ENCODE measurements around the gene PDZD2.
"Not testable (repeated sequence)": the region's sequence is repeated elsewhere in the genome, so short reads cannot be mapped to it uniquely, and the experiment has no call there.

Gene PDZD2

DNA sequence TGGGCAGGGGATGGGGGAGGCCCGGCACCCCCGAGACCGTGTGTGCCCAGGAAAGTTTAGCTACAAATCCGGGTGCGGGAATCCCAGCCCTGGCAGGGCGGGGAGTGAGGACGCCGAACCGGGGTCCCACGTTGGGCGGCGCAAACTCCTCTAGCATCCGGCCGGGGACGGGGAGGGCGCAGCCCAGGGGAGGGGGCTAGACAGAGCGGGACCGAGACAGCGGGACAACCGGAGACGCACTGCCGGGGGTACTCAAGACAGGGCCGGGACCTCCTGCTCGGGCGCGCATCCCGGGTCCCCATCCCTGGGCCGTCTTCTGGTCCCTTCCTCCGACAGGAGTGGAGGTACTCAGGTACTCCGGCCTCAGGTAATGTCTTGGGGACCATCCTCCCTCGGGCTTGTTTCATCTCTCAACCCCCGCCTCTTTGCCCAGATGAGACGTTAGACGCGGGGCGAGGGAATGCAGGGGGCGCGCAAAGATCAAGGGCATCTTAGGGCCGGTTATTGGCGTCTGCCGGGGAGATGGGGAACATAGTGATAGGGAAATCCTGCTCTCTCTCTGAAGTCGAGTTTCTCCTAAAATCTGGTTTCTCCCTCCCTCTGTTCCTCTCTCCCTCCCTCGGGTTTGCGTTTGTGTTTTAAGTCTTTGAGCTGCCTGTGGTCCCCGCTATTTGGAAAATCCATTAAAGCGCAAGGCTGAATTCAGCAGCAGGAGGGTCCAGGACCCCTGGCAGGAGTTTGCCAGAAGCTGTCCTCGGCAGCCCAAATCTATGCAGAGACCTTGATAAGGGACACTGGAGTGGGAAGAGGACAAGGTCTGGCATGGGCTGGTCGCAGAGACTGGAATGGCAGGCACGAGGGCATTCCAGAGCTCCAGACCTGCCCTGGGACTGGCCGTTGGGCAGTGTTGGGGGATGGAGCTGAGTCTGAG lies 815 bp downstream of the PDZD2 start:
- DNase-seq: no peak

DNA sequence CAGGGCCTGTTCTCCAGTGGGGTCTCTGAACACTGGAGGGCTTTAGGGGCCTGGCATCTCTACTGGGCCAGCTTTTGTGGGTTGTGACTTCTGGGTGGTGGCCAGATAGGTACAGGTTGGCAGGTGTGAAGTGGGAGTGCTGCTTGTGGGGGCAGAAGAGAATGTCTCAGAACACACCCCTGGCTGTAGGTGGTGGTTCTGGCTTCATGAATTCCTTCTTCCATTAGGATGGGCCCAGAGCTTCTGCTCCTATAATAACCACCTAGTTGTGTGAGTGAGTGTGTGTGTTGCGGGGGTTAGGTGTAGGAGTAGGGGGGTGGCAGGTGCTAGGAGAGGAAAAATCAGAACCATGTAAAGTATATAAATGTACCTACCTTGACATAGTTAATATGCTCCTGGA lies 1.6 kb downstream of the PDZD2 start:
- DNase-seq: no peak

DNA sequence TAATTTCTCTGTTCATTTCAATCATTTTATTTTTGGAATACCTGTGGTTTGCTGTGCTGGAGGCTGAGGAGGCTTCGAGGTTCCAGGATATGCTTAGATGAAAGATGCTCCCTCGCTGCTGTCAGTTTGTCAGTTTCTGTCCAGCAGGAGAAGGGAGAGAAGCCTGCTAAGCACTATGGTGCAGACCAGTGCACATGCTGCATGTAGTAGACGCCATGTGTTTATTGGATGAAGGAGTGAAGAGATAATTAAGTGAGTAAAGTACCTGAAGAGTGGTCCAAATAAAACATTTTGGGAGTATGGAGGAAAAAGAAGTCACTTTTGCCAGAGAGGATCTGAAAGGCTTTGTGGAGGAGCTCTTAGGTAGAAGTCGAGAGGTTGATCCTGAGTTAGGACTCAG lies 2.1 kb downstream of the PDZD2 start:
- DNase-seq: no peak

DNA sequence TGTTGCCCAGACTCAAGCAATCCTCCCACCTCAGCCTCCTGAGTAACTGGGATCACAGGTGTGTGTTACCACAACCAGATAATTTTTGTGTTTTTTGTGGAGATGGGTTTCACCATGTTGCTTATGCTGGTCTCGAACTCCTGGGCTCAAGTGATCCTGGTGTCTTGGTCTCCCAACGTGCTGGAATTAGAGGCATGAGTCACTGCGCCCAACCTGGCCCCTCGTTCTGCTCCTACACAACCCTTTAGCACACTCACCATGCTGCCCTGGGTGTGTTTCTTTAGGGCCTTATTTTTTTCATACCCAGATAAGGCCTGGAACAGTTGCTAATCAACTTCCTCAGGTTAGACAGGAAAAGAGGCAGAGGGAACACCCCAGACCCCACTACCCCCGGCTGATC lies 2.6 kb downstream of the PDZD2 start:
- no peak for DNase-seq

DNA sequence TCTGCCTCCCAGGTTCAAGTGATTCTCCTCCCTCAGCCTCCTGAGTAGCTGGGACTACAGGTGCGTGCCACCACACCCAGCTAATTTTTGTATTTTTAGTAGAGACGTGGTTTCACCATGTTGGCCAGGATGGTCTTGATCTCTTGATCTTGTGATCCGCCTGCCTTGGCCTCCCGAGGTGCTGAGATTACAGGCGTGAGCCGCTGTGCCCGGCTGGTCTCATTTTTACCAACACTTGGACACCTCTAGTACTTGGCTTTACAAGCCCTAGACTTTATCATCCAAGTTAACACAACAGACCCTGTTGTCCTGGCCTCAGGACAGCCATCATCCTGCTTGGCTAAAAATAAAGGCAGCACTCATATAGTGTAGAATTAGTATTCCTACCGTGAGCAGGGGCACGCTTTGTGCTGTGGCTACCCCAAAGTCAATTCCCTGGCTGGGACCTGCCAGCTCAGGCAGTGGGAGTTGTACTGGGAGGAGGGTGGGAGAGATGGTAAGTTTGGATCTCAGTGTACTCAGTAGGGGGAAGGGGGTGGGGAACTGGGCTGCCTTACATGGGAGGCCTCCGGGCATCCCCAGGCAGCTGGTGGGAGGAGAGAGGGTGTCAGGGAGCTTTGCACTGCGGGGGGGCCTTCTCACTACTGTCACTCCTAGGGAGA lies 6.6 kb downstream of the PDZD2 start:
- DNase-seq: no peak

- no peak for DNase-seq
Measured at GRCh38 chr5:31648326-31648725, 9.4 kb downstream of the PDZD2 start.

GRCh38 chr5:31651241-31651640 lies 12.3 kb downstream of the PDZD2 start:
- DNase-seq: no peak

DNA sequence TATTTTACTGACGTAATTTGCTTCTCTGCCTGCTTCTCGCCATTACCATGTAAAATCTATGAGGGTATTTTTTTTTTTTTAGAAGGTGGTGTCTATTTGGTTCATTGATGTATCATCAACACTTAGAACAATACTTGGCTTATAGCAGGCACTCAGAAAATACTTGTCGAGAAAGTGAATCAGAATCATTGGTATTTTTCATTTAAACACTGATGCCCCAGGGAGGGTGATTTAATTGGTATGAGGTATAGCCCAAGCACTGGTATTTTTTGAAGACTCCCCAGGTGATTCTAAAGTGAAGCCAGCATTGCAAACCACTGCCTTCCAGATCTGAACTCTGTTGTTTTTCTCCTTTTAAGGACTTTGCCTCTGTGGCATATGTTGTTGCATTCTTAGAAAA lies 16.6 kb downstream of the PDZD2 start:
- no peak for DNase-seq

DNA sequence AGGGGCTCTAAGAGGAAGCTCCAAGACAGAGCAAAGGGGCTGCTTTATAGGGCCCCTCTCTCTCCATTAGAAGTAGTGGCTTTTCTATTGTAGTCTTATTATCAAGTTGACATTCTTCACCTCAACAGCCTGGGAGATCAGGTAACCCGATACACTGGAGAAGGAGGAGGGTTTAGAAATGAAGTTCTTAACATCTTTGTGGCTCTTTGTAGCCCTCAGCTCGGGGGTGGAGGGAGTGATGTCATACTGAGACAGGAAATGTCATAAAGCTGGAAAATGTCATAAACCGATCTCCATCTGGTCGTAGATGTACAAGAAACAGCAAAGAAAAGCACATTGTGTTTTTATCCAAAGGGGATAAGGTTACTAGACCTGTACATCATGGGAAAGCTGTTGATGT lies 17.9 kb downstream of the PDZD2 start:
- no peak for DNase-seq

DNA sequence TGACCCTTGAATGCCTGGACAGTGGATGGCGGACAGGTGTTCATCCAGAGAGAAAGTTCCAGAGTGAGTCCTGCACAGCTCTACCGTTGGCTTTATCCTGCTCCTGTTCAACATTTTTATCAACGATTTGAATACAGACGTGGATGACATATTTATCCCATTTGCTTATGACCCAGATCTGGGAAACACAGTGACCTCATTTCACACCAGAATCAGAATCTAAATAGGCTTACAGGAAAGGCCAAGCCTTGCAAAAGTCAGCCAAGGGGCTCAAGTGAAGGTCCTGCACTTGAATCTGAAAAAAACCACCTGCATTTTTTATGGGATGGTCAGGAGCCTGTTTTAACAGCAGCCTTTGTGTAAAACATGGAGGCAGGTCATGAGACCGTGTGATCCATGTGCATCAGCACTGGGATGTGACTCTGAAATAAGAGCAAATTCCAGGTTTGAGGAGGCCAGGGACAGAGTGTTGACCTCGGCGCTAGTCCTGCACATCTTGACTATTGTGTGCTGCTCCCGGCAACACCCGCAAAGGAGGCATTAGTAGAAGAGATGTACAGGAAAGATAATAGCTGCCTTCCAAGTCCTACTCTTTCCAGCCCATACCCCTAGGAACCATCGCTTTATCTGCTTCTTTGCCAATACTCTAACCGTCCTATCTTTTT lies 18.5 kb downstream of the PDZD2 start:
- no peak for DNase-seq

DNA sequence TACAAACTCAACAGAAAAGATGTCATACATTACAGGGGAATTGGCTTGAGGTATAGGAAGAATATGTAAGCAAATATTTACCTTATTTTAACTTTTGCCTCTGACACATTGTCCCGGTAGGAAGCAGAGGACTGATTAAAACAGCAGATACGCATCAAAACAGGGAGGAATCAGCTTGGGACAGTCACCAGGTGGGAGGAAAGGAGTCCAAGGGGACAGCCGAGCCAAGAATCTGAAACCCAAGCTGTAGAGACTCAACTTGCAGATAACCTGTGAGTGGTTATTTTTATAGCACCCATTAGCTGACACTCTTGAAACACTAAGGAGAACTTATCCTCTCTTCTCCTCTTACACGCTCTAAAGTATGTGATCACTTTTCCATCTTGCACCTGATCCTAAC lies 22.3 kb downstream of the PDZD2 start:
- no peak for DNase-seq

GRCh38 chr5:31663519-31663918 lies 24.6 kb downstream of the PDZD2 start:
- DNase-seq: no peak

- DNase-seq: no peak
Measured at GRCh38 chr5:31664566-31664965, 25.6 kb downstream of the PDZD2 start.

GRCh38 chr5:31671339-31671741 lies 32.4 kb downstream of the PDZD2 start:
- DNase-seq: no peak

DNA sequence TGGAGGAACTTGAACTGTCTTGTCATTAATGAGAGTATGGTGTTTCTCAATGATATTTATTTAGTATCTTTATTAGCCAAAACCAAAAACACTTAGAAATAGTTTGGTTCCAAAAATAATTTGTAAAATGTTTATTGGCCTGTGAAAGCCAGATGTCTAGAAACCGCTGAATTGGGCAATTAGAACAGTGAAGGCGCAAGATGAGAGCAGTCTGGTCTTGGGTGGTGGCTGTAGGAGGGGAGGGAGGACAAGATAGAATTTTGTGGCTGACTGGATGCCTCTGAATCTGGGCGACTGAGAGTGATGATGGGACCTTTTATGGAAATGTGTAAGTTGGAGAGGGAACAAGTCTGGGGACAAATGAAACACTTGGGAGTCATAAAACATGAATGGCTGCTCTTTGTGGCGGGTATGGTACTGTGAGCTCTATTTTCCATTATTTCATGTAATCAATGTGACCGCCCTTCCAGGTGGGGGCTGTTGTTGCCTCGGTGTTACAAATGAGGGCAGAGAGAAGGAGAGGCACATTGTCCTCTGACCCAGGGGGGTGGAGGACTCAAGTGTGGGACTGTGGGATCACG lies 35.5 kb downstream of the PDZD2 start:
- DNase-seq: no peak

GRCh38 chr5:31675472-31675871 lies 36.5 kb downstream of the PDZD2 start:
- DNase-seq: no peak

- DNase-seq: no peak
Measured at GRCh38 chr5:31678180-31678579, 39.2 kb downstream of the PDZD2 start.

DNA sequence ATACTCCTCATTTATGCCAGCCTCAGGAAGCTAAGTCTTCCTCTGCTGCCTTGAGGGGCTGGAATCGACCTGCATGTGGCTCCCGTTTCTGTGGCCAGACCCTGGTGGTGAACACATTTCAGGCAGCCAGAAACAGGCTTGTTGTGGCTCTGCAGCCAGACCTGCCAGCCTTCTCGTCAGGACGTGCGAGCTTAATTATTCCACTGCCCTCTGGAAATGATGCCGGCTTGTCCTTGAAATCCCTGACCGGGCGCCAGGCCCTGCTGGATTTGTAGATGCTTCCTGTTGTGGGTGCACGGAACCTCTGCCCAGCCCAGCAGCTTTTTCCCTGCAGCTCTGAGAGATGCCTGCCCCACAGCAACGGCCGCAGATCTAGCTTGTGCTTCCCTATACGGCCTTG lies 41.6 kb downstream of the PDZD2 start:
- no peak for DNase-seq

GRCh38 chr5:31682025-31682424 lies 43.1 kb downstream of the PDZD2 start:
- DNase-seq: no peak

GRCh38 chr5:31682851-31683250 lies 43.9 kb downstream of the PDZD2 start:
- no peak for DNase-seq

GRCh38 chr5:31688515-31689092 lies 49.7 kb downstream of the PDZD2 start:
- no peak for DNase-seq

GRCh38 chr5:31691408-31691807 lies 52.5 kb downstream of the PDZD2 start:
- DNase-seq: not testable (repeated sequence)

DNA sequence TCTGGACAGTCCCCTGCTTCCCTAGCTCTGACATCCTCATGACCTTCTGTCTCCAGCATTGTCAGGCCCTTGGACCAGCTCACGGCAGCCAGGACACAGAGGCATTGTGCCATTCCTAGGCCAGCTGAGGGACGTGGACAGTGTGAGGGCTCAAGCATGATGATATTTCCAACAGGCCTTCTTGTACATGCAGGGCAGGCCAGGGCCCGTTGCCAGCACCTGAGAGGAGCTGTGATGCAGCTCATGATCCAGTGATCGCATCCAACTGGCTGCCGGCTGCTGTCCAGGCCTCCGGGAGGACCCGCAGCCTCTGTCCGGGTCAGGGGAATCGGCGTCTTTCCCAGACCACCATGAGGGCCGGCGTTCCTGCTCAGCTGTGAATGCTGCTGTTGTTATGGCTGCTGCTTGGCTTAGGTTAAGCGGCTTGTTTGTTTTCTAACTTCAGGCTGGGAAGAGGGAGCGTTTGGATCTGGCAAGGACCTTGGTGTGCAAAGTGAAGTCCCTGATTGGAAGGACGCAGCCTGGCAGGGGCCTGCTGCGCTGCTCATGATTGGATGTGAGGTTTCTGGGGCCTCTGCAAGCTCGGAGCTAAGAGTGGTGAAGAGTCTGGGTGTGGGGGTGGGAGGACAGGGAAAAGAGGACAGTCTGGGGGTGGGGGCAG lies 53.8 kb downstream of the PDZD2 start:
- DNase-seq: no peak

Measured in suppressor macrophage treated with lipopolysaccharide for 4 hours (primary cell).